Measurements from ENCODE around the gene ANKMY2.

- TF ChIP-seq CTCF (IDR thresholded peaks at IDR 0.05) (no peak), EP300 (IDR thresholded peaks at IDR 0.05) (no peak)
These were observed 7.0 kb downstream of the ANKMY2 start for GRCh38 chr7:16638282-16639280.

Measured in ovary (tissue), 3 donors.